Measurements from ENCODE around the gene ZFP36L2.

The ZFP36L2 gene

GRCh38 chr2:43212931-43213330 lies 13.5 kb downstream of the ZFP36L2 start:
- TF ChIP-seq CTCF (IDR thresholded peaks at IDR 0.05; ENCODE audit: extremely low read depth, missing control alignments): no peak
- no peak for DNase-seq (ENCODE audit: low spot score)

- TF ChIP-seq CTCF (IDR thresholded peaks at IDR 0.05; ENCODE audit: extremely low read depth, missing control alignments): no peak
- no peak for DNase-seq (ENCODE audit: low spot score)
Observed at GRCh38 chr2:43212216-43212835, 14.1 kb downstream of the ZFP36L2 start.

GRCh38 chr2:43210467-43211303 lies 15.7 kb downstream of the ZFP36L2 start:
- DNase-seq (ENCODE audit: low spot score): no peak
- TF ChIP-seq CTCF (IDR thresholded peaks at IDR 0.05; ENCODE audit: extremely low read depth, missing control alignments): no peak

GRCh38 chr2:43210125-43210466 lies 16.3 kb downstream of the ZFP36L2 start:
- DNase-seq (ENCODE audit: low spot score): no peak
- TF ChIP-seq CTCF (IDR thresholded peaks at IDR 0.05; ENCODE audit: extremely low read depth, missing control alignments): no peak

GRCh38 chr2:43209204-43209717 lies 17.1 kb downstream of the ZFP36L2 start:
- no peak for DNase-seq (ENCODE audit: low spot score)
- TF ChIP-seq CTCF (IDR thresholded peaks at IDR 0.05; ENCODE audit: extremely low read depth, missing control alignments): no peak

GRCh38 chr2:43207553-43208300 lies 18.7 kb downstream of the ZFP36L2 start:
- no peak for DNase-seq (ENCODE audit: low spot score)
- no peak for TF ChIP-seq CTCF (IDR thresholded peaks at IDR 0.05; ENCODE audit: extremely low read depth, missing control alignments)

GRCh38 chr2:43206602-43207001 lies 19.8 kb downstream of the ZFP36L2 start:
- no peak for TF ChIP-seq CTCF (IDR thresholded peaks at IDR 0.05; ENCODE audit: extremely low read depth, missing control alignments)
- no peak for DNase-seq (ENCODE audit: low spot score)

All from GM20000 (cell line).